Measurements from ENCODE around the gene LAMC1. TPM values are rescaled to one million over a fixed set of nuclear protein-coding genes. Genes with fewer than 3 reads are reported as not detected.

Gene LAMC1
- polyA plus RNA-seq, 1 of the 3 experiments (the other 2 are of a cell fraction): 101 TPM

DNA sequence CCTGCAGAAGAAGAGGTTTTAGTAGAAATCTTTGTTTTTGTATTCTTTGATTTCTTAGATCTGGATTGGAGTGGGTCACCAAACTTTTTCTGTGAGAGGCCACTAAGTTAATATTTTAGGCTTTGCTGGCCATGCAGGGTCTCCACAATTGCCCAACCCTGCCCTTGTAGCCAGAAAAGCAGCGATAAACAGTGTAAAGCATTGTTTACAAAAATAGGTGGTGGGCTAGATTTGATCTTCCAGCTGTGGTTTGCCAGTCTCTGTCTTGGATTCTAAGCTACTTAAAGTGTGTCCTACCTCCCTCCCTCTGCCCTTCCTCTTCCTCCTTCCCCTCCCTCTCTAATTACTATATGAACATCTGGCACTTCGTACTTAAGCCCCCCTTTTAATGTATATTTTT, 68.0 kb downstream of the LAMC1 start:
- no peak overlapping the region for H3K27ac ChIP-seq (ENCODE audit: low read depth in 2 of 2, low read length in 1 of 2)
- POLR2A ChIA-PET: no interaction called here
- no peak for TF ChIP-seq EZH2phosphoT487 (IDR thresholded peaks at IDR 0.05; ENCODE audit: borderline replicate concordance, low read depth)
- TF ChIP-seq GATA2 (CRISPR knock-in tag; IDR thresholded peaks at IDR 0.05): no peak
- TF ChIP-seq TEAD4 (IDR thresholded peaks at IDR 0.05; ENCODE audit: borderline replicate concordance, insufficient read depth): no peak
- TF ChIP-seq GABPA (IDR thresholded peaks at IDR 0.05; ENCODE audit: low read depth): no peak
- no peak for TF ChIP-seq FOSL2 (IDR thresholded peaks at IDR 0.05; ENCODE audit: borderline replicate concordance, low read depth)
- TF ChIP-seq EP300 (IDR thresholded peaks at IDR 0.05; ENCODE audit: borderline replicate concordance in 1 of 2, low read depth in 1 of 2, low read length in 1 of 2): no peak
- TF ChIP-seq JUND (IDR thresholded peaks at IDR 0.05): no peak
- TF ChIP-seq, protein P1, sequence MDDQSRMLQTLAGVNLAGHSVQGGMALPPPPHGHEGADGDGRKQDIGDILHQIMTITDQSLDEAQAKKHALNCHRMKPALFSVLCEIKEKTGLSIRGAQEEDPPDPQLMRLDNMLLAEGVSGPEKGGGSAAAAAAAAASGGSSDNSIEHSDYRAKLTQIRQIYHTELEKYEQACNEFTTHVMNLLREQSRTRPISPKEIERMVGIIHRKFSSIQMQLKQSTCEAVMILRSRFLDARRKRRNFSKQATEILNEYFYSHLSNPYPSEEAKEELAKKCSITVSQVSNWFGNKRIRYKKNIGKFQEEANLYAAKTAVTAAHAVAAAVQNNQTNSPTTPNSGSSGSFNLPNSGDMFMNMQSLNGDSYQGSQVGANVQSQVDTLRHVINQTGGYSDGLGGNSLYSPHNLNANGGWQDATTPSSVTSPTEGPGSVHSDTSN (IDR thresholded peaks at IDR 0.05): no peak
- TF ChIP-seq CHD2 (IDR thresholded peaks at IDR 0.05; ENCODE audit: low read length, partially characterized antibody): no peak
- TF ChIP-seq TCF12 (IDR thresholded peaks at IDR 0.05): no peak
- no peaks in the 10 kb centered on the region for H3K9me2 ChIP-seq
- no peaks in the 10 kb centered on the region for H3K9me3 ChIP-seq
- H3F3A ChIP-seq (replicated peaks; ENCODE audit: insufficient read depth): no peaks in the 10 kb centered on the region
- H3K27me3 ChIP-seq (ENCODE audit: insufficient read depth): no peaks in the 10 kb centered on the region
- no peak overlapping the region for H3K4me3 ChIP-seq (ENCODE audit: low read depth in 2 of 2, low read length in 1 of 2)
- CTCF ChIA-PET: interaction anchor here (0.8 kb wide), 1 partner anchor 100 kb away, joined by 3 read pairs; no protein-coding TSS in a partner anchor
- peaks cover 98% of the 10 kb centered on the region for H3K79me2 ChIP-seq (ENCODE audit: insufficient read depth)
- no peak overlapping the region for H3K9ac ChIP-seq
- no peak for DNase-seq
- WGBS (ENCODE audit: low lambda C conversion rate): 91% methylated on average over 2 of the region's 2 CpGs
- no peak overlapping the region for H2AFZ ChIP-seq (ENCODE audit: low read depth)
- H3K4me1 ChIP-seq (ENCODE audit: control insufficient read depth in 1 of 2, insufficient read depth in 2 of 2, low read depth in 1 of 2, low read length in 1 of 2): peaks cover 7 to 12% of the 10 kb centered on the region in 2 experiments; a peak in 3 of 4 replicates
- H4K20me1 ChIP-seq (ENCODE audit: insufficient read depth): peaks cover 60% of the 10 kb centered on the region
- H3K36me3 ChIP-seq (replicated peaks in 1 of 2; ENCODE audit: control insufficient read depth in 1 of 2, insufficient read depth in 2 of 2, low read length in 1 of 2): no peaks in the 10 kb centered on the region
- no peak overlapping the region for H3K4me2 ChIP-seq

DNA sequence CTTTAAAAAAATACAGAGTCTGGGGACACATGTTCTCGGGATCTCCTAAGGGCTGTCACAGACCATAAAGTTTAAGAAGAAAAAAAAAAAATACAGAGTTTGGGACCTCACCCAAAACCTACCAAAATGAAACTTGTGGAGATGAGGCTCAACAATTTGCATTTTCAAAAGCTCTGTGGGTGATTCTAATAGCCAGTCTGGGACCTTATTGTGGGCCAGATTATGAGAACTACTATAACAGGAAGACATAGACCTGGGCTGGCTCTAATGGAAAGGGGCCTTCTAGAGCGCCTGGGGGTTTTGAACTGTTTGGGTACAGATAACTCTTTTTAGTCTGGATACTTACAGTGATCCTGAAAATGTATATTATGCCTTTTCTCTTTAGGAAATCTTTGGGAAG, 69.1 kb downstream of the LAMC1 start:
- POLR2A ChIA-PET: no interaction called here
- H3K4me3 ChIP-seq (ENCODE audit: low read depth in 2 of 2, low read length in 1 of 2): no peak overlapping the region
- H3K4me2 ChIP-seq: no peak overlapping the region
- no peak overlapping the region for H2AFZ ChIP-seq (ENCODE audit: low read depth)
- H3F3A ChIP-seq (replicated peaks; ENCODE audit: insufficient read depth): no peaks in the 10 kb centered on the region
- no peak overlapping the region for H3K9ac ChIP-seq
- TF ChIP-seq GATA2 (CRISPR knock-in tag; IDR thresholded peaks at IDR 0.05) (no peak), NRF1 (IDR thresholded peaks at IDR 0.05; ENCODE audit: low read depth, low read length) (no peak), GABPA (IDR thresholded peaks at IDR 0.05; ENCODE audit: low read depth) (no peak), TAF1 (IDR thresholded peaks at IDR 0.05; ENCODE audit: borderline replicate concordance, low read depth, low read length) (no peak), SIN3A (IDR thresholded peaks at IDR 0.05; ENCODE audit: borderline replicate concordance, low read depth, low read length) (no peak), MXI1 (IDR thresholded peaks at IDR 0.05; ENCODE audit: low read depth, low read length) (no peak), SMC3 (IDR thresholded peaks at IDR 0.05; ENCODE audit: low read depth, low read length) (no peak), CHD2 (IDR thresholded peaks at IDR 0.05; ENCODE audit: low read length, partially characterized antibody) (no peak), EP300 (IDR thresholded peaks at IDR 0.05; ENCODE audit: borderline replicate concordance in 1 of 2, low read depth in 1 of 2, low read length in 1 of 2) (no peak)
- TF ChIP-seq, protein P2, sequence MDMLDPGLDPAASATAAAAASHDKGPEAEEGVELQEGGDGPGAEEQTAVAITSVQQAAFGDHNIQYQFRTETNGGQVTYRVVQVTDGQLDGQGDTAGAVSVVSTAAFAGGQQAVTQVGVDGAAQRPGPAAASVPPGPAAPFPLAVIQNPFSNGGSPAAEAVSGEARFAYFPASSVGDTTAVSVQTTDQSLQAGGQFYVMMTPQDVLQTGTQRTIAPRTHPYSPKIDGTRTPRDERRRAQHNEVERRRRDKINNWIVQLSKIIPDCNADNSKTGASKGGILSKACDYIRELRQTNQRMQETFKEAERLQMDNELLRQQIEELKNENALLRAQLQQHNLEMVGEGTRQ (IDR thresholded peaks at IDR 0.05; ENCODE audit: borderline replicate concordance, low read depth, low read length): no peak
- TF ChIP-seq, protein P3, sequence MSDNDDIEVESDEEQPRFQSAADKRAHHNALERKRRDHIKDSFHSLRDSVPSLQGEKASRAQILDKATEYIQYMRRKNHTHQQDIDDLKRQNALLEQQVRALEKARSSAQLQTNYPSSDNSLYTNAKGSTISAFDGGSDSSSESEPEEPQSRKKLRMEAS (IDR thresholded peaks at IDR 0.05; ENCODE audit: low read depth): no peak
- TF ChIP-seq, protein P4, sequence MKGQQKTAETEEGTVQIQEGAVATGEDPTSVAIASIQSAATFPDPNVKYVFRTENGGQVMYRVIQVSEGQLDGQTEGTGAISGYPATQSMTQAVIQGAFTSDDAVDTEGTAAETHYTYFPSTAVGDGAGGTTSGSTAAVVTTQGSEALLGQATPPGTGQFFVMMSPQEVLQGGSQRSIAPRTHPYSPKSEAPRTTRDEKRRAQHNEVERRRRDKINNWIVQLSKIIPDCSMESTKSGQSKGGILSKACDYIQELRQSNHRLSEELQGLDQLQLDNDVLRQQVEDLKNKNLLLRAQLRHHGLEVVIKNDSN (IDR thresholded peaks at IDR 0.05; ENCODE audit: borderline replicate concordance, low read depth): no peak
- TF ChIP-seq, protein P5, sequence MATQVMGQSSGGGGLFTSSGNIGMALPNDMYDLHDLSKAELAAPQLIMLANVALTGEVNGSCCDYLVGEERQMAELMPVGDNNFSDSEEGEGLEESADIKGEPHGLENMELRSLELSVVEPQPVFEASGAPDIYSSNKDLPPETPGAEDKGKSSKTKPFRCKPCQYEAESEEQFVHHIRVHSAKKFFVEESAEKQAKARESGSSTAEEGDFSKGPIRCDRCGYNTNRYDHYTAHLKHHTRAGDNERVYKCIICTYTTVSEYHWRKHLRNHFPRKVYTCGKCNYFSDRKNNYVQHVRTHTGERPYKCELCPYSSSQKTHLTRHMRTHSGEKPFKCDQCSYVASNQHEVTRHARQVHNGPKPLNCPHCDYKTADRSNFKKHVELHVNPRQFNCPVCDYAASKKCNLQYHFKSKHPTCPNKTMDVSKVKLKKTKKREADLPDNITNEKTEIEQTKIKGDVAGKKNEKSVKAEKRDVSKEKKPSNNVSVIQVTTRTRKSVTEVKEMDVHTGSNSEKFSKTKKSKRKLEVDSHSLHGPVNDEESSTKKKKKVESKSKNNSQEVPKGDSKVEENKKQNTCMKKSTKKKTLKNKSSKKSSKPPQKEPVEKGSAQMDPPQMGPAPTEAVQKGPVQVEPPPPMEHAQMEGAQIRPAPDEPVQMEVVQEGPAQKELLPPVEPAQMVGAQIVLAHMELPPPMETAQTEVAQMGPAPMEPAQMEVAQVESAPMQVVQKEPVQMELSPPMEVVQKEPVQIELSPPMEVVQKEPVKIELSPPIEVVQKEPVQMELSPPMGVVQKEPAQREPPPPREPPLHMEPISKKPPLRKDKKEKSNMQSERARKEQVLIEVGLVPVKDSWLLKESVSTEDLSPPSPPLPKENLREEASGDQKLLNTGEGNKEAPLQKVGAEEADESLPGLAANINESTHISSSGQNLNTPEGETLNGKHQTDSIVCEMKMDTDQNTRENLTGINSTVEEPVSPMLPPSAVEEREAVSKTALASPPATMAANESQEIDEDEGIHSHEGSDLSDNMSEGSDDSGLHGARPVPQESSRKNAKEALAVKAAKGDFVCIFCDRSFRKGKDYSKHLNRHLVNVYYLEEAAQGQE (IDR thresholded peaks at IDR 0.05; ENCODE audit: low read depth, low read length): no peak
- H3K27me3 ChIP-seq (ENCODE audit: insufficient read depth): no peaks in the 10 kb centered on the region
- H3K9me2 ChIP-seq: no peaks in the 10 kb centered on the region
- peaks cover 60% of the 10 kb centered on the region for H4K20me1 ChIP-seq (ENCODE audit: insufficient read depth)
- 90% methylated on average over 2 of the region's 2 CpGs for WGBS (ENCODE audit: low lambda C conversion rate)
- H3K27ac ChIP-seq (ENCODE audit: low read depth in 2 of 2, low read length in 1 of 2): no peak overlapping the region
- no peaks in the 10 kb centered on the region for H3K9me3 ChIP-seq
- H3K36me3 ChIP-seq (replicated peaks in 1 of 2; ENCODE audit: control insufficient read depth in 1 of 2, insufficient read depth in 2 of 2, low read length in 1 of 2): no peaks in the 10 kb centered on the region
- H3K4me1 ChIP-seq (ENCODE audit: control insufficient read depth in 1 of 2, insufficient read depth in 2 of 2, low read depth in 1 of 2, low read length in 1 of 2): peaks cover 14 to 15% of the 10 kb centered on the region in 2 experiments; a peak in 3 of 4 replicates
- peaks cover 98% of the 10 kb centered on the region for H3K79me2 ChIP-seq (ENCODE audit: insufficient read depth)
- DNase-seq: no peak
- CTCF ChIA-PET: interaction anchor here (0.8 to 1.3 kb wide), 2 partner anchors 64 to 118 kb away, joined by 3 read pairs; no protein-coding TSS in a partner anchor

All from SK-N-SH (cell line).